T-helper 2 cell treated with Interferon-gamma antibody and Interleukin-4, amounts not matched to agents 100 ng/mL and 5 ng/mL, for 36 hours (primary cell): ENCODE measurements around the gene SLC26A11. TPM values are rescaled to one million over a fixed set of nuclear protein-coding genes. Genes with fewer than 3 reads are reported as not detected.
"Not testable (repeated sequence)": the region's sequence is repeated elsewhere in the genome, so short reads cannot be mapped to it uniquely, and the experiment has no call there.

Source experiments
- intact Hi-C: fragments of 100-400 bp; cut with micrococcal nuclease; formaldehyde crosslinking; loops from one replicate; pipeline ENCODE4 v1.15.1; 2023
- total RNA-seq: library from RNA; stranded (reverse); gene quantifications from 2 replicates; pipeline ENCODE4 v1.2.3, GENCODE V29; 2022

Gene SLC26A11
- total RNA-seq, 1 donor from 2014 or later, result 10.2 TPM

GRCh38 chr17:80260069-80260535 is 39.9 kb downstream of the SLC26A11 start:
- intact Hi-C loops, result no loop called here

GRCh38 chr17:80260791-80261158 is 40.5 kb downstream of the SLC26A11 start, which contains the start of gene RNF213:
TSS of gene RNF213 (plus strand) at chr17:80260852. CDS start at chr17:80263682, 2,830 bp downstream.
- intact Hi-C loops, result no loop called here

- intact Hi-C loops, result no loop called here
Observed at GRCh38 chr17:80261159-80261894, 41.1 kb downstream of the SLC26A11 start.

GRCh38 chr17:80261895-80262279 is 41.7 kb downstream of the SLC26A11 start:
- intact Hi-C loops, result loop anchor here (2.0 kb wide), 1 partner anchor 161 kb away; the partner anchor contains the start of gene GAA

- intact Hi-C loops, result loop anchor here (2.0 kb wide), 1 partner anchor 161 kb away; the partner anchor contains the start of gene GAA
Observed at GRCh38 chr17:80262291-80262690, 42.1 kb downstream of the SLC26A11 start.

- intact Hi-C loops, result loop anchor here (2.0 kb wide), 1 partner anchor 162 kb away; the partner anchor contains the start of gene GAA
Observed at GRCh38 chr17:80262775-80263244, 42.6 kb downstream of the SLC26A11 start.

GRCh38 chr17:80263253-80264204 is 43.3 kb downstream of the SLC26A11 start:
- intact Hi-C loops, result loop anchor here (2.0 kb wide), 1 partner anchor 163 kb away; the partner anchor contains the start of gene GAA

- intact Hi-C loops, result no loop called here
Observed at GRCh38 chr17:80264205-80265075, 44.2 kb downstream of the SLC26A11 start.

DNA sequence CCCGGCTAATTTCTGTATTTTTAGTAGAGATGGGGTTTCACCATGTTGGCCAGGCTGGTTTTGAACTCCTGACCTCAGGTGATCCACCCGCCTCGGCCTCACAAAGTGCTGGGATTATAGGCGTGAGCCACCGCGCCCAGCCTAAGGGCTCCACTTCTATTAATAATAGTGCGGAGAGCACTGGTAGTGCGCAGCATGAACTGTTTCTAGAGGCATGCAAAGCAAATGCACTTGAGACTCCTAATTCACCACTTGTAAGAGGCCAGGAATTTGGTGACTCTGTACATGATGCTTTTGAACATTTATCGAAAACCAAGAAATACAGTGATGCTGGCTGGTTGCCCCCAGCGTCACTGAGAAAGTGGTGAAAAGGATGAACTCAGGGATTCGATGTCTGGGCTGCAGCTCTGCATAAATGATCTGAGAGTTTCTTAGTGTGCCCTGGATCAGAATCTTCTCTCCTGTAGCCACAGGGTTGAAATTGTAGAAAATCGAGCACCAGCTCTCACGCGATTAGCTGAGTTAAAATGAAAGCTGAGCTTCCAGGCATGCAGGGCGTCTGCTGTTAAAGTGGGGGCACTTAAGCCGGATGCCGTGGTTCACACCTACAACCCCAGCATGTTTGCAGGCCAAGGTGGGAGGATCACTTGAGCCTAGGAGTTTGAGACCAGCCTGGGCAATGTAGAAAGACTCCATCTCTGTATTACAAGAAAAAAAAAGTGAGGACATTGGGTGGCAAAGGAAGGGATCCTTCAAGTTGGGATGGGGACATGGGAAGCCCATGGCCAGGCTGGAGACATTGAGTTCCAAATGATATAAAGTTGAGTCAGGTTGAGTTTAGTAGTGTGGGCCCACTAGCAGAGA is 45.2 kb downstream of the SLC26A11 start:
- intact Hi-C loops, result no loop called here

- intact Hi-C loops, result no loop called here
Observed at GRCh38 chr17:80267391-80267790, 47.2 kb downstream of the SLC26A11 start.

- intact Hi-C loops, result no loop called here
Observed at GRCh38 chr17:80268427-80268826, 48.2 kb downstream of the SLC26A11 start.

GRCh38 chr17:80269405-80269807 is 49.2 kb downstream of the SLC26A11 start:
- intact Hi-C loops, result no loop called here

DNA sequence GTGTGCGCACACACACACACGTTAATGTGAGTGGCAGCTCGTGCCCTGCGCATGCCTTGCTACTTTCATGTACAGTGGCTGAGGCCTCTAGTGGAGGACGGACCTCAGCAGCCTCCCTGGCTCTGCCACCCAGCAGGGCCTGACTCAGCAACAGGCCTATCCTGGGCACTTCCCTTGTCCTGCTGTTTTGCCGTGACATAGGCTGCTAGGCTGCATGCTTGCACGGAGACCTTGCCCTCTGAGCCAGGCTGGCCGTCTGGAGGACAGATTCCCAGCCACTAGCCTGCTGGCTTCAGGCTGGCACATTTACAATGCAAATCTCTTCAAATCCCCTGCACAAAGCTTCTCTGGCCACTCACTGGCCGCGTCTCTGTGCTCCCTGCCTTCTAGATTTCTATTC is 49.9 kb downstream of the SLC26A11 start:
- intact Hi-C loops, result no loop called here

GRCh38 chr17:80270836-80271235 is 50.6 kb downstream of the SLC26A11 start:
- intact Hi-C loops, result no loop called here

- intact Hi-C loops, result no loop called here
Observed at GRCh38 chr17:80272366-80272765, 52.1 kb downstream of the SLC26A11 start.

DNA sequence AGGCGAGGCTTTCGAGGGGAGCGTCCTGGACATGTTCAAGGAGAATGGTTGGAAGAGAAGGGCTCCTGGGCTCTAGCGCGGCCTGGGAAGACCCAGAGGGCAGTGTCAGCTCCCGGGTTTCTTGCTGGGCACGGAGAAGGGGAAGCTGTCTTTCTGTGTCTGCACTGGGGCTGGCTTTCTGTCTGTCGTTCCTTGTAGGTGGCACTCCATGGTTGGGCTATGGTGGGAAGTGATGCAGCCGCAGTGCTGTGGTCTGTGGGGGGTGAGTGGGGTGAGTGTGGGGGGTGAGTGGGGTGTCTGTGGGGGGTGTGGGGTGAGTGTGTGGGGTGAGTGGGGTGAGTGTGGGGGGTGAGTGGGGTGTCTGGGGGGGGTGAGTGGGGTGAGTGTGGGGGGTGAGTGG is 54.1 kb downstream of the SLC26A11 start:
- intact Hi-C loops, result no loop called here

- intact Hi-C loops, result no loop called here
Observed at GRCh38 chr17:80274871-80275449, 54.7 kb downstream of the SLC26A11 start.

DNA sequence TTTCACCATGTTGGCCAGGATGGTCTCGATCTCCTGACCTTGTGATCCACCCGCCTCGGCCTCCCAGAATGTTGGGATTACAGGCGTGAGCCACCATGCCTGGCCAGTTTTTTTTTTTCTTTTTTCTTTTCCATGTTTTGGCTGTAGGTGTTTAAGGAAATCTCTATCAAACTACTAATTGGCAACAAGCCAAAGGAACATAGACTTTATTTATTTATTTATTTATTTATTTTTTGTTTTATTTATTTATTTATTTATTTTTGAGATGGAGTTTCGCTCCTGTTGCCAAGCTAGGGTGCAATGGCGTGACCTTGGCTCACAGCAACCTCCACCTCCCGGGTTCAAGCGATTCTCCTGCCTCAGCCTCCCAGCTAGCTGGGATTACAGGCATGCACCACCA is 55.6 kb downstream of the SLC26A11 start:
- intact Hi-C loops, result not testable (repeated sequence)
